ENCODE results near the gene RNF220. TPM values are rescaled to one million over a fixed set of nuclear protein-coding genes. Genes with fewer than 3 reads are reported as not detected.

RNF220 gene
- polyA plus RNA-seq, 1 of the 3 experiments (the other 2 are of a cell fraction) = 83.7 TPM

DNA sequence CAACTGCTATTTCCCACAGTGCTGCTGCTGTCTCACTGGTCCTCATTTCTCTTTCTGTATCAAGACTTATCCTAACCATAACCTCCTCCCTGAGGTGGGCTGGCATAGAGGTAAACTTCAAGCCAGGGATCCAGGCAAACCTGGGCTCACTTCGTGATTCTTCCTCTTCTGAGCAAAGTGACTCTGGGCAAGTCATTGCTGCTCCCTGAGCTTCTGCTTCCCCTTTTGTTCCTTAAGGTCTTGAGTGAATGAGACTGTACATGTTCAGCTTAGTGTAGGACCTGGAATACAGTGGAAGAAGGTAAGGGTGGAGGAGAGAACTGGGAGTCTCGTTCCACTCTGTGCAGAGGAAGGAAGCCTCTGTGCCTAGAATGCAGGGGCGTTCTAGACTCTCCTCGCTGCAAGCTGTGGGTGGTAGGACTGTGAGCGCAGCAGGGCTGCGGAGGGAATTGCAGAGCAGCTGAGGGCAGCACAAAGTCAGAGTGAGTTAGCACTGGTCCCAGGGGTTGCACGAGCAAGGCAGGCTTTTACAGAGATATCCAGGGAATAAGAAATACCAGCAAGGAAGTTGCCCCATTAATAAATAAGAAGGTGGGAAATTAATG is 38.6 kb upstream of the RNF220 start (continued):
- TF ChIP-seq, protein P1, sequence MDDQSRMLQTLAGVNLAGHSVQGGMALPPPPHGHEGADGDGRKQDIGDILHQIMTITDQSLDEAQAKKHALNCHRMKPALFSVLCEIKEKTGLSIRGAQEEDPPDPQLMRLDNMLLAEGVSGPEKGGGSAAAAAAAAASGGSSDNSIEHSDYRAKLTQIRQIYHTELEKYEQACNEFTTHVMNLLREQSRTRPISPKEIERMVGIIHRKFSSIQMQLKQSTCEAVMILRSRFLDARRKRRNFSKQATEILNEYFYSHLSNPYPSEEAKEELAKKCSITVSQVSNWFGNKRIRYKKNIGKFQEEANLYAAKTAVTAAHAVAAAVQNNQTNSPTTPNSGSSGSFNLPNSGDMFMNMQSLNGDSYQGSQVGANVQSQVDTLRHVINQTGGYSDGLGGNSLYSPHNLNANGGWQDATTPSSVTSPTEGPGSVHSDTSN (IDR thresholded peaks at IDR 0.05) = no peak
- TF ChIP-seq POLR2AphosphoS5 (IDR thresholded peaks at IDR 0.05; ENCODE audit: low read depth, low read length) (no peak), FOSL2 (IDR thresholded peaks at IDR 0.05; ENCODE audit: borderline replicate concordance, low read depth) (no peak), RFX5 (IDR thresholded peaks at IDR 0.05; ENCODE audit: low read length) (no peak), JUND (IDR thresholded peaks at IDR 0.05) (no peak), ELF1 (IDR thresholded peaks at IDR 0.05) (no peak), NFIC (IDR thresholded peaks at IDR 0.05; ENCODE audit: borderline replicate concordance) (no peak), TCF12 (IDR thresholded peaks at IDR 0.05) (no peak)
- TF ChIP-seq, protein P2, sequence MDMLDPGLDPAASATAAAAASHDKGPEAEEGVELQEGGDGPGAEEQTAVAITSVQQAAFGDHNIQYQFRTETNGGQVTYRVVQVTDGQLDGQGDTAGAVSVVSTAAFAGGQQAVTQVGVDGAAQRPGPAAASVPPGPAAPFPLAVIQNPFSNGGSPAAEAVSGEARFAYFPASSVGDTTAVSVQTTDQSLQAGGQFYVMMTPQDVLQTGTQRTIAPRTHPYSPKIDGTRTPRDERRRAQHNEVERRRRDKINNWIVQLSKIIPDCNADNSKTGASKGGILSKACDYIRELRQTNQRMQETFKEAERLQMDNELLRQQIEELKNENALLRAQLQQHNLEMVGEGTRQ (IDR thresholded peaks at IDR 0.05; ENCODE audit: borderline replicate concordance, low read depth, low read length) = no peak
- TF ChIP-seq, protein P3, sequence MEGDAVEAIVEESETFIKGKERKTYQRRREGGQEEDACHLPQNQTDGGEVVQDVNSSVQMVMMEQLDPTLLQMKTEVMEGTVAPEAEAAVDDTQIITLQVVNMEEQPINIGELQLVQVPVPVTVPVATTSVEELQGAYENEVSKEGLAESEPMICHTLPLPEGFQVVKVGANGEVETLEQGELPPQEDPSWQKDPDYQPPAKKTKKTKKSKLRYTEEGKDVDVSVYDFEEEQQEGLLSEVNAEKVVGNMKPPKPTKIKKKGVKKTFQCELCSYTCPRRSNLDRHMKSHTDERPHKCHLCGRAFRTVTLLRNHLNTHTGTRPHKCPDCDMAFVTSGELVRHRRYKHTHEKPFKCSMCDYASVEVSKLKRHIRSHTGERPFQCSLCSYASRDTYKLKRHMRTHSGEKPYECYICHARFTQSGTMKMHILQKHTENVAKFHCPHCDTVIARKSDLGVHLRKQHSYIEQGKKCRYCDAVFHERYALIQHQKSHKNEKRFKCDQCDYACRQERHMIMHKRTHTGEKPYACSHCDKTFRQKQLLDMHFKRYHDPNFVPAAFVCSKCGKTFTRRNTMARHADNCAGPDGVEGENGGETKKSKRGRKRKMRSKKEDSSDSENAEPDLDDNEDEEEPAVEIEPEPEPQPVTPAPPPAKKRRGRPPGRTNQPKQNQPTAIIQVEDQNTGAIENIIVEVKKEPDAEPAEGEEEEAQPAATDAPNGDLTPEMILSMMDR (IDR thresholded peaks at IDR 0.05) = no peak

DNA sequence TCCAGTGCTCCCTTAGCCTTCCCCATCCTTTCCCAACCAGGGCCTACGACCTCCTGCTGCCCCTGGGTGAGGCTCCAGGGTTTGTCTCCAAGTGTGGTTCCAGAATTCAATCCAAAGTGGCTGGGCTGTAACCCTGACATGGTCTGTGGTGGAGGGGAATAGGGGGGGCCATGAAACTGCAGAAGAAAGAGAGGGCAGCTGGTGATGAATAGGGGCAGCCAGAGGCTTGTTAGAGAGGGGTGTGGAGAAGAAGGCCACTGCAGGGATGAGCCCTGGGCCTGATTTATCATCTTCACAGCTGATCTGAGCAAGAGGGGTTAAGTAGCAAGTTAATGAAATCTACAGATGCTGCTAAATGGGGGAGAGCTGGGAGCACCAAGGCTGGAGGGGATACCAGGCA is 37.1 kb upstream of the RNF220 start:
- Histone ChIP-seq H3K4me3 (ENCODE audit: low read depth in 2 of 2, low read length in 1 of 2) (no peak overlapping the region), H4K20me1 (ENCODE audit: insufficient read depth) (no peaks in the 10 kb centered on the region), H3K4me1 (ENCODE audit: control insufficient read depth in 1 of 2, insufficient read depth in 2 of 2, low read depth in 1 of 2, low read length in 1 of 2) (no peaks in the 10 kb centered on the region), H3K9ac (no peak overlapping the region), H3K36me3 (replicated peaks in 1 of 2; ENCODE audit: control insufficient read depth in 1 of 2, insufficient read depth in 2 of 2, low read length in 1 of 2) (no peaks in the 10 kb centered on the region), H3K79me2 (ENCODE audit: insufficient read depth) (no peaks in the 10 kb centered on the region), H3K27me3 (ENCODE audit: insufficient read depth) (peaks cover 21% of the 10 kb centered on the region; the same call in 1 of the 2 replicates), H3K9me3 (no peaks in the 10 kb centered on the region), H3K9me2 (no peaks in the 10 kb centered on the region), H3K27ac (ENCODE audit: low read depth in 2 of 2, low read length in 1 of 2) (no peak overlapping the region), H3K4me2 (no peak overlapping the region), H3F3A (replicated peaks; ENCODE audit: insufficient read depth) (no peaks in the 10 kb centered on the region), H2AFZ (ENCODE audit: low read depth) (no peak overlapping the region)
- ChIA-PET POLR2A (no interaction called here), CTCF (no interaction called here)
- 14% methylated on average over 1 of the region's 1 CpG for WGBS (ENCODE audit: low lambda C conversion rate)
- no peak for DNase-seq
- TF ChIP-seq TCF12 (IDR thresholded peaks at IDR 0.05) = no peak
- no peak for TF ChIP-seq YY1 (IDR thresholded peaks at IDR 0.05; ENCODE audit: low read depth)
- TF ChIP-seq RAD21 (IDR thresholded peaks at IDR 0.05; ENCODE audit: low read length) = no peak
- no peak for TF ChIP-seq TEAD4 (IDR thresholded peaks at IDR 0.05; ENCODE audit: borderline replicate concordance, insufficient read depth)
- TF ChIP-seq GABPA (IDR thresholded peaks at IDR 0.05; ENCODE audit: low read depth) = no peak
- TF ChIP-seq, protein P2 (IDR thresholded peaks at IDR 0.05; ENCODE audit: borderline replicate concordance, low read depth, low read length) = no peak
- TF ChIP-seq, protein P3 (IDR thresholded peaks at IDR 0.05) = no peak

All from SK-N-SH (cell line).